C4-2B (cell line): ENCODE results near the gene FABP3.

Source experiments
- H3K27ac ChIP-seq: fragments of 450-650 bp; 2 replicates; pipeline ENCODE4 v1.5.1; 2017
- ZFX ChIP-seq: fragments of 450-650 bp; IDR thresholded peaks from 2 replicates; pipeline ENCODE4 v1.6.1; 2017
- TF ChIP-seq, protein P1 (sequence below): fragments of 450-650 bp; conservative IDR thresholded peaks from 2 replicates; pipeline ENCODE4 v1.5.1; 2017; ENCODE audit warnings: mild to moderate bottlenecking

The FABP3 gene

DNA sequence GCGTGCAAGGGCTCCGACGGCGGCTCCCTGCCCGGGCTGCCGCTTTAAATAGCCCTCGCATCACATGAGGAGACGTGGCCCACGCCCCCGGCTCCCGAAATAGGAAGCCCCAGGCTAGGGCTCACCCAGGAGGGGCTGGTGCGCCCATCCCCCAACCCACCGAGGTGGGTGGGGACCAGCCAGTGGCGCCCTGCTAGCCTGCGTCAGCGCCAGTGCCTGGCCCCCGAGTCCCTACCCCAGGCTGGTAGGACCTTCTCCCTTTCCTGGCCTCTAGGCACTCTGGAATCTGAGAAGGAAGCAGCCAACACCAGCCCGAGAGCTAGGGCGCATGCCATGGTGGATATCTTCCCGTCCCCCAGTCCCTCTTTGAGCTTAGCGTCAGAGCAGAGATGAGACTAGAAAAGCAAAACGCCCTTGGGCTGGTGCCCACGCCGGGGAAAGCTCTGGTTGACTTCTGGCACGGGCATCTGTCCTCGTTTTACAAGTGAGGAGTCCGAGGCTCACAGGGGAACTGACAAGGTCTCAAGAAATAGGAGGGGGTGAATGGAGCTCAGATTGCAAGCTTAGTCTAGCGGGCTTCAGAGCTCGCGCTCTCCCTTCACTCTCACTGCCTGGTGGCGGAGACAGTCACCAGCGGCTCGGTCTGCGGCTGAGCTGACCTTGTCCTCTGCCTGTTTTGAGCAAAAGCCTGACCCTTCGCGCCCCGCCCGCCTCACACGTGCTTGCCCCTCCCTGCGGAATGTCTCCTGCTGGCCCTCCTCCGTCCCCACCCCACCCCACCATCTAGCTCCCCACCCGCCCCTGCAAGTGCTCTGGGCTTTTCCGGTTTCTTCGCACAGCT, at the start of gene FABP3:
Gene FABP3 (minus strand): TSS at position 21 of the 841 bp plus-strand sequence. CDS start 62 bp downstream, outside the sequence.
- TF ChIP-seq, protein P1, sequence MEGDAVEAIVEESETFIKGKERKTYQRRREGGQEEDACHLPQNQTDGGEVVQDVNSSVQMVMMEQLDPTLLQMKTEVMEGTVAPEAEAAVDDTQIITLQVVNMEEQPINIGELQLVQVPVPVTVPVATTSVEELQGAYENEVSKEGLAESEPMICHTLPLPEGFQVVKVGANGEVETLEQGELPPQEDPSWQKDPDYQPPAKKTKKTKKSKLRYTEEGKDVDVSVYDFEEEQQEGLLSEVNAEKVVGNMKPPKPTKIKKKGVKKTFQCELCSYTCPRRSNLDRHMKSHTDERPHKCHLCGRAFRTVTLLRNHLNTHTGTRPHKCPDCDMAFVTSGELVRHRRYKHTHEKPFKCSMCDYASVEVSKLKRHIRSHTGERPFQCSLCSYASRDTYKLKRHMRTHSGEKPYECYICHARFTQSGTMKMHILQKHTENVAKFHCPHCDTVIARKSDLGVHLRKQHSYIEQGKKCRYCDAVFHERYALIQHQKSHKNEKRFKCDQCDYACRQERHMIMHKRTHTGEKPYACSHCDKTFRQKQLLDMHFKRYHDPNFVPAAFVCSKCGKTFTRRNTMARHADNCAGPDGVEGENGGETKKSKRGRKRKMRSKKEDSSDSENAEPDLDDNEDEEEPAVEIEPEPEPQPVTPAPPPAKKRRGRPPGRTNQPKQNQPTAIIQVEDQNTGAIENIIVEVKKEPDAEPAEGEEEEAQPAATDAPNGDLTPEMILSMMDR = no peak
- no peak for TF ChIP-seq ZFX
- no peak within 1 kb of the TSS for H3K27ac ChIP-seq

DNA sequence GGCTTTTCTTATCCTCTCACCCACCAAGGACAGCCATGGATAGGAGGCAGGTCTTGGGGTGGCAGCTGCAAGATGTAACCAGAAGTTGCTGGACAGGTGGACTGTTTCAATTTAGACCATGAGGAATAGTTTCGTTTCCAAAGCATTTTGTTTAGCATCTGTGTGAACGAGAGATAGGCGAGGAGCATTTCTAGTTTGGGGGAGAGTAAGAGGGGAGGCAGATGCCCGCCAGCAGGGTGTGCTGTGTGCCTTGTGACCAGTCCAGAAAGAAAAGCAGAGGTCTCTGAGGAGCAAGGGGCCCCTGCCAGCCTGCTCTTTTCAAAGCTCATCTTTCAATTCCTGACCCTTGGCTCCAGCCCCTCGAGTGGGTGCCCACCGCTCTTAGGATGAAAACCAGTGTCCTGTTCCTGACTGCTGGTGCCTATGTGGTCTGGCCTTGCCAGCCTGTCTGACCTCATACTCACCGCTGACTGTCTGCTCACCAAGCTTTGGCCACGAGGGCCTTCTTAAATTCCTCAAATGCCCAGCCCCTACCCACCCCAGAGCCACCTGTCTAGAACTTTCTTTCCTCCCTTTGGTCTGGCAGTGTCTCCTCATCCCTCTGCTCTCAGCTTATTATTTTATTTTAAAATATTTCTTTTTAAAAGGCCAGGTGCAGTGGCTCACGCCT, 48.6 kb upstream of the FABP3 start:
- TF ChIP-seq ZFX = no peak
- TF ChIP-seq, protein P1 = no peak; the same call in 1 of the 2 replicates
- peak overlapping the region; percentile 23; the same call in 1 of the 2 replicates for H3K27ac ChIP-seq

DNA sequence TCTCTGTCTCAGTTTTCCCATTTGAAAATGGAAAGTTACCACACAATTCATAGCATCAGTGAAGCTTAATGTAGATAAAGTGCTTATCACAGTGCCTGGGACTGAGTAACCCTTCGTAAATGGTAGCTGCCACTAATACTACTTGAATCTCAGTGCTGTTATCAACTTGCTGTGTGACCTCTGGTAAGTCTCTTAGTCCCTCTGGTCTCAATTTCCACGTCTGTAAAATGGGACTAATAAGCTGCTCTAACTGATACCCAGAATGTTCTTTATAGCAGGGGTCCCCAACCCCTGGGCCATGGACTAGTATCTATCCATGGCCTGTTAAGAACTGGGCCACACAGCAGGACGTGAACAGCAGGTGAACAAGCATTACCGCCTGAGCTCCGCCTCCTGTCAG, 47.8 kb upstream of the FABP3 start:
- TF ChIP-seq, protein P1 = no peak
- TF ChIP-seq ZFX = no peak
- H3K27ac ChIP-seq = no peak overlapping the region

DNA sequence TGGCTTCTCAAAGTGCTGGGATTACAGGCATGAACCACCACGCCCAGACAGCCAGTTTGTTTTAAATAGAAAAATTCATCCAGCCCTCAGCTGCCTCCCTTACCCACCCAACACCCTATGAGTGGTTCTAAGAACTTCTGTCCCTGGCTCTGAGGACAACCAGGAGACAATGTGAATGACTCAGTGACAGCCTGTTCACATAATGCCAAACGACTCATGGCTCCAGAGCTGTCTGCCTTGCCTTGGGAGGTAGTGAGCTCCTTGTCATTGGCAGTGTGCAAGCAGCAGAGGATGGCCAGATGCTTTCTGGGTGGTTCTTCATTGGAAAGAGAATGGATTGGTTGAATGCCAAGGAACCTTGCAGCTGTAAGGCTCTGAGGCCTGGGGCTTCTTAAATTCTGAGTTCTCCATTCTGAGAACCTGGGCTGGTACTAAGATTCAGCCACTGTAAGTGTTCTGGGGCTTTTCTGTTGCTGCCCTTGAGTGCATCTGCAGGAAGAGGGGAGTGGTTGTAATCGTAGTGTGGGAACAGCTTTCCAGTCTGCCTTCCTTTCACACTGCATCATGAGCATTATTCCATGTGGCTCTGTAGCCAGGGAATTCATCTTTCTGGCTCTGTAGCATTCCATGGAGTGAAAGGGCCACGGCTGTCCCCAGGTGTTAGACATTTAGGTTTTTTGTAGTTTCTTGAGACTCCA, 45.9 kb upstream of the FABP3 start:
- TF ChIP-seq ZFX = no peak
- TF ChIP-seq, protein P1 = no peak
- no peak overlapping the region for H3K27ac ChIP-seq

DNA sequence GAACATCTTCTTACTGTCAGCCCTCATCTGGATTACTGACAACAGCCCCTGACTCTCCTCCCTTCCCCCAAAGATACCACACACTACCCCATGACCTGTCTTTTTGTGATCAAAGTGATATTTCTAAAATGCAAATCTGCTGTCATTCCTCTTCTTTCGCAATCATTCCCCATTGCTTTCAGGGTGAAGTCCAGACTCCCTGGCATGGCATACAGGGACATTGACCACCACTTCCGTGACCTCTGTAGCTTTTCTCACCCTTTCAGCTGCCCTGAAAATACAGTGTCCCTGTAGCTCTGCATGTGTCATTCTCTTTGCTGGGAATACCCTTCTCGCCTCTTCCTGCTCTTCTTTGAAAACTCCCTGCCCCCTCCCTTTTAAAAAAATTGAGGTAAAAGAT, 44.3 kb upstream of the FABP3 start:
- H3K27ac ChIP-seq = no peak overlapping the region
- TF ChIP-seq ZFX = no peak
- TF ChIP-seq, protein P1 = no peak

DNA sequence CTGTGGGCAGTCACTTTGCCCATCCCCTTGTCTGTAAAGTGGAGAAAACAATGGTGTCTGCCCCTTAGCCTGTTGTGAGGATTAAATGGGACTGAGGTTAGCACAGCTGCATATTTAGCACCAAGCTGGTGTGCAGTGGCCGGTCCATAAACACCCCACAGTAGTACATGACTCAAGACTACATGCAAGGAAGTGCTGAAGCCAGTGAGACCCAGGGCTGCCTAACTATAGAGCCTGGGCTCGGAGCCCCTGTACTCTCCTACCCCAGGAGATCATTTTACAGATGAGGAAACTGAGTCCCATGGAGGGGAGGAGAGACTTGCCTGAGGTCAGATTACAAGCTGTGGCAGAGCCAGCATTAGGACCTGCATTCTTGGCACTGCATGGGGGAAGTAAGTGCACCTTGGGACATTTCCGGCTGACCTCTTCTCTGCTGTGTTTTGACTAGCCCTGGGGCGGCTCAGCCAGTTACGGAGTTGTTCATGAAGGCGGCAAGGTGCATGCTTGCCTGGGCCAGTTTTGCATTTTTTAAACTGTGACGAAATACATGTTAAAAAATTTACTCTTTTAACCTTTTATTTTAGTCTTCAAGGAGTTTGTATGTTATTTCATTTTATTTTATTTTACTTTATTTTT, 43.3 kb upstream of the FABP3 start:
- H3K27ac ChIP-seq = peak overlapping the region; percentile 32
- TF ChIP-seq, protein P1 = no peak
- TF ChIP-seq ZFX = no peak
